Testis (tissue), 2 donors: Measurements from ENCODE around the gene PFDN2.

Source experiments
- CTCF ChIP-seq, 3 experiments: fragments of 450-650 bp in 2 of 3; fragments of 200-600 bp in 1 of 3; sonication (generic) in 1 of 3; IDR thresholded peaks; one replicate each; pipeline ENCODE4 v1.5.1; 2016 to 2019; ENCODE audit warnings: antibody characterized with exemption in 3 of 3, mild to moderate bottlenecking in 2 of 3, moderate library complexity in 1 of 3
- POLR2A ChIP-seq: fragments of 450-650 bp; IDR thresholded peaks from one replicate; pipeline ENCODE4 v1.6.1; 2017; ENCODE audit warnings: antibody characterized with exemption, mild to moderate bottlenecking, moderate library complexity

GRCh38 chr1:161091093-161091492 is 26.7 kb downstream of the PFDN2 start:
- TF ChIP-seq CTCF (IDR thresholded peaks at IDR 0.05) (no peak), POLR2A (no peak)
